ENCODE data around the gene LMCD1.

LMCD1 gene

GRCh38 chr3:8595252-8595651, 93.6 kb downstream of the LMCD1 start:
- DNase-seq = no peak

- no peak for DNase-seq
These were observed 94.1 kb downstream of the LMCD1 start for GRCh38 chr3:8595695-8596115.

- no peak for DNase-seq
These were observed 94.9 kb downstream of the LMCD1 start for GRCh38 chr3:8596321-8597218.

- no peak for DNase-seq
These were observed 95.7 kb downstream of the LMCD1 start for GRCh38 chr3:8597219-8597853.

- DNase-seq = no peak
These were observed 97.5 kb downstream of the LMCD1 start for GRCh38 chr3:8599146-8599545.

- DNase-seq = no peak
These were observed 98.8 kb downstream of the LMCD1 start for GRCh38 chr3:8600457-8600856.

GRCh38 chr3:8603115-8603710, 101.6 kb downstream of the LMCD1 start:
- no peak for DNase-seq

GRCh38 chr3:8604006-8604405, 102.4 kb downstream of the LMCD1 start:
- DNase-seq = no peak

- DNase-seq = no peak
These were observed 103.4 kb downstream of the LMCD1 start for GRCh38 chr3:8604988-8605387.

- DNase-seq = no peak
These were observed 105.1 kb downstream of the LMCD1 start for GRCh38 chr3:8606701-8607231.

GRCh38 chr3:8607234-8608040, 105.8 kb downstream of the LMCD1 start:
- DNase-seq = no peak

- no peak for DNase-seq
These were observed 106.6 kb downstream of the LMCD1 start for GRCh38 chr3:8608041-8608790.

- DNase-seq = no peak
These were observed 107.3 kb downstream of the LMCD1 start for GRCh38 chr3:8608791-8609467.

- DNase-seq = no peak
These were observed 109.3 kb downstream of the LMCD1 start for GRCh38 chr3:8610951-8611350.

GRCh38 chr3:8617921-8618320, 116.3 kb downstream of the LMCD1 start:
- DNase-seq = no peak

GRCh38 chr3:8618950-8619349, 117.3 kb downstream of the LMCD1 start:
- no peak for DNase-seq

- no peak for DNase-seq
These were observed 117.9 kb downstream of the LMCD1 start for GRCh38 chr3:8619548-8619947.

GRCh38 chr3:8621141-8621540, 119.5 kb downstream of the LMCD1 start:
- DNase-seq = no peak

GRCh38 chr3:8621872-8622271, 120.2 kb downstream of the LMCD1 start:
- no peak for DNase-seq

GRCh38 chr3:8622873-8623691, 121.5 kb downstream of the LMCD1 start:
- peak; percentile 64 for DNase-seq

GRCh38 chr3:8623741-8624140, 122.1 kb downstream of the LMCD1 start:
- DNase-seq = no peak
